ENCODE results near the gene RAMACL.

- TF ChIP-seq REST (IDR thresholded peaks at IDR 0.05; ENCODE audit: low read depth) (no peak), EP300 (IDR thresholded peaks at IDR 0.05; ENCODE audit: borderline replicate concordance) (no peak)
Observed at GRCh38 chr6:166611631-166612030, 25.2 kb upstream of the RAMACL start.
